ENCODE data around the gene PPFIA3.
"Not testable (repeated sequence)": the region's sequence is repeated elsewhere in the genome, so short reads cannot be mapped to it uniquely, and the experiment has no call there.

The PPFIA3 gene

GRCh38 chr19:49119411-49120324, at the start of gene PPFIA3:
Gene PPFIA3 (plus strand): TSS chr19:49119544. CDS start chr19:49127874, 8,330 bp downstream.
- no peak for DNase-seq (ENCODE audit: low read depth)

DNA sequence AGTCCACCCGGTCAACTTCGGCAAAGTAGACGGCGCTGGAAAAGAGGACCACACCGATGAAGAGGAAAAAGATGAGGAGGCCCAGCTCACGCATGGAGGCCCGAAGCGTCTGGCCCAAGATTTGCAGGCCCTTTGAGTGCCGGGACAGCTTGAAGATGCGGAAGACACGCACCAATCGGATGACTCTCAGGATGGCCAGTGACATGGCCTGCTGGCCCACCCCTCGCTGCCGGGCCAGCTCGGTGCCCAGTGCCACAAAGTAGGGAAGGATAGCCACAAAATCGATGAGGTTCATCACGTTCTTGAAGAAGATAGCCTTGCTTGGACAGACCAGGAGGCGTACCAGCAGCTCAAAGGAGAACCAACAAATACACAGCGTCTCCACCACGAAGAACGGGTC, 48.9 kb upstream of the PPFIA3 start:
- DNase-seq (ENCODE audit: low read depth) = no peak

DNA sequence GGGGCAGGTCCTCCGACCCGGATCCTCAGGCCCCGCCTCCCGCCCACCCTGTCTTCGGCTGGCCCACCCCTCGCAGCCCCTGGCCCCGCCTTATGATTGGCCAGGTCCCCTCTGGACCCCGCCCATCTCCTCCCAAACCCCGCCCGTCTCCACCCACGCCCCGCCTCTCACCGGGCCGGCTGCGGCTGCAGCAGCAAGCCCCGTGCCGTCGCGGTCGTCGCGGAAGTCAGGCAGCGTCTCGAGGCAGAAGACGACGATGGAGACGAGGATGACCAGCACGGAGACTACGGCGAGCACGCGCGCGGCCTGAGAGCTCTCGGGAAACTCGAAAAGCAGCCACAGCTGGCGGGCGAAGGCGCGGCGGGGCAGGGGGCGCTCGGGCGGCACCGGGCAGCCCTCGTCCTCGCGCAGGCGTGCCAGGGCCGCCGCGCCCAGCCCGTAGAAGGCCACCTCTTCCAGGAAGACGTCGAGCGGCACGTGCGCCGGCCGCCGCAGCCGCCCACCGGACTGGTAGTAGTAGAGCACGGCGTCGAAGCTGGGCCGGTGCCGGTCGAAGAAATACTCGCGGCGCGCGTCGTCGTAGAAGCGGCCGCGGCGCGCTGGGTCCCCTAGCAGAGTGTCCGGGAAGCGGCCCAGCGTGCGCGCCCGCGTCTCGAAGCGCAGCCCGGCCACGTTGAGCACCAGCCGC, 47.3 kb upstream of the PPFIA3 start:
- no peak for DNase-seq (ENCODE audit: low read depth)

GRCh38 chr19:49073514-49074378, 45.6 kb upstream of the PPFIA3 start:
- DNase-seq (ENCODE audit: low read depth) = no peak

DNA sequence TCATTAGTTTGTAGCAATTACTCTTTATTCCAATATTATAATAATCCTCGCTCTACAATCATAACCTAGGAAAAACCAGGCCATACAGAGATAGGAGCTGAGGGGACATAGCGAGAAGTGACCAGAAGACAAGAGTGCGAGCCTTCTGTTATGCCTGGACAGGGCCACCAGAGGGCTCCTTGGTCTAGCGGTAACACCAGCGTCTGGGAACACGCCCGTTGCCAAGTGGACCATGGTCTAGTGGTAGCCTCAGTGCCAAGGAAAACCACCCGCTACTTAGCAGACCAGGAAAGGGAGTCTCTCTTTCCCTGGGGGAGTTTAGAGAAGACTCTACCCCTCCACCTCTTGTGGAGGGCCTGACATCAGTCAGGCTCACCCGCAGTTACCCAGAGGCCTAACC, 44.5 kb upstream of the PPFIA3 start:
- not testable (repeated sequence) for DNase-seq (ENCODE audit: low read depth)

GRCh38 chr19:49080392-49080791, 39.0 kb upstream of the PPFIA3 start:
- DNase-seq (ENCODE audit: low read depth) = no peak

DNA sequence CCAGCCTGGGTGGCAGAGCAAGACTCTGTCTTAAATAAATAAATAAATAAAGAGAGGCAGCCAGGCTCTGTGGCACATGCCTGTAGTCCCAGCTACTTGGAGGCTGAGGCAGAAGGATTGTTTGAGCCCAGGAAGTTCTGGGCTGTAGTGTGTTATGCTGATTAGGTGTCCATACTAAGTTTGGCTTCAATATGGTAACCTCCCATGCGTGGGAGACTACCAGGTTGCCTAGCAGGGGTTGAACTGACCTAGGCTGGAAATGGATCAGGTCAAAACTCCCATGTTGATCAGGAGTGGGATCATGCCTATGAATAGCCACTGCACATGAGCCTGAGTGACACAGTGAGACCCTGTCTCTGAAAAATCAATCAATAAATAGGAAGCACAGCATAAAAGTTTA, 38.1 kb upstream of the PPFIA3 start:
- no peak for DNase-seq (ENCODE audit: low read depth)

GRCh38 chr19:49084206-49085019, 34.9 kb upstream of the PPFIA3 start:
- no peak for DNase-seq (ENCODE audit: low read depth)

DNA sequence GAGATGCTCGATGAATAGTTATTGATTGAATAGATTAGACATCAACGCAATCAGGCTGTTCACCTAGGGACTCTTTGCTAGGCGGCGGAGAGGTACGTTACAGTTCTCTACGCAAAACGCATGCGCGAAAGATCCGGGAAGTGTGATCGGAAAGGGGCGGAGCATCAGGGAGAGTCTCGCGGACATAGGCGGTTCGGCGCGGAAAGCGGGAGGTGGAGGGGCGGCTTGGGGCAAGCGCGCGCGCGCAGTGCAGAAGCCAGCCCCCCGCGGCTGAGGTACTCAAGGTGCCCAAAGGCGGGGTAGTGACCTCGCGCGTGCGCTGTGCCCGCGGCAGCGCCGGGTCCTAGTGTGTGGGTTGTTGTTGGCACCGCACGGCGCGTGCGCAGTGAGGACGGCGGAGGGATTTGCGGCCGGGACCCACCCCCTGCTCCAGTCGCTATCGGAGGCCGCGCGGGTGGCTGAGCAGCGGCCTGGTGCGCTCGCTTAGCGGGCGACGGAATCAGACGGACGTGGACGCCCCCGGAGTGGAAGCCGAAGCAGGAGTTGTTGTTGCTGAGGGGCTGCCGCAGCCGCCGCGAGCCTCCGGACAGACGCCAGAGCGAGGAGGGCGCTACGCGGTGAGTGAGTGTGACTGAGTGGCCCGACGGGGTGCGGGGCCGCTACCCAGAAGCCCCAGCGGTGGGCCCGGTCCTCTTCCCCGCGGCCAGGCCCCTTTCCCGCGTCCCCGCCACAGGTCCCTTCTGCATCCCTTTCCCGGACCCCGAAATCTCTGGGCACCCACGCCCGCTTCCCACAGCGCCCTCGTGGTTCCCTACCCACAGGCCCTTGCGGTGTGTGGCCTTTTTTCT, 34.1 kb upstream of the PPFIA3 start, which contains the start of gene SNRNP70:
Gene SNRNP70, plus strand, starts transcription at position 432 of the 848 bp plus-strand sequence. CDS start 964 bp downstream, outside the sequence.
- peak; percentile 98 for DNase-seq (ENCODE audit: low read depth)

DNA sequence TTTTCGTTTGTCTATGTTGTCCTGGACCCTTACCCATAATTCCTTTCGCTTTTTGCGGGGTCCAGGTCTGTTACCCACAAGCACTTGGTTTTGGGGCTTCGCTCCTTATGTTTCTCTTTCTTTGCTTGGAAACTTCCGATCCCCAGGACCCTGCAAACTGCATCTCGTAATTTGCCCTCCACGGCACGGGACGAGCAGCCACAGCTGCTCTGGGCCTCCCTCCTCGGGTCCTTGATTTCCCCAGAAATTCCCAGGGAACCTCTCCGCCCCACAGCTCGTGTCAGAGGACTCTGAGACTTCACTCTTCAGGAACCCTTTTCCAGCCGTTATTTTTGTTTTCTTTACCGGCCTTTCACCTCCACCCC, 33.5 kb upstream of the PPFIA3 start:
- no peak for DNase-seq (ENCODE audit: low read depth)

GRCh38 chr19:49086296-49086695, 33.0 kb upstream of the PPFIA3 start:
- DNase-seq (ENCODE audit: low read depth) = no peak

- no peak for DNase-seq (ENCODE audit: low read depth)
These were observed 27.8 kb upstream of the PPFIA3 start for GRCh38 chr19:49091391-49092038.

GRCh38 chr19:49092686-49093085, 26.7 kb upstream of the PPFIA3 start:
- DNase-seq (ENCODE audit: low read depth) = no peak

GRCh38 chr19:49094505-49095482, 24.6 kb upstream of the PPFIA3 start:
- no peak for DNase-seq (ENCODE audit: low read depth)

- DNase-seq (ENCODE audit: low read depth) = peak; percentile 49
These were observed 21.7 kb upstream of the PPFIA3 start for GRCh38 chr19:49097453-49098288.

DNA sequence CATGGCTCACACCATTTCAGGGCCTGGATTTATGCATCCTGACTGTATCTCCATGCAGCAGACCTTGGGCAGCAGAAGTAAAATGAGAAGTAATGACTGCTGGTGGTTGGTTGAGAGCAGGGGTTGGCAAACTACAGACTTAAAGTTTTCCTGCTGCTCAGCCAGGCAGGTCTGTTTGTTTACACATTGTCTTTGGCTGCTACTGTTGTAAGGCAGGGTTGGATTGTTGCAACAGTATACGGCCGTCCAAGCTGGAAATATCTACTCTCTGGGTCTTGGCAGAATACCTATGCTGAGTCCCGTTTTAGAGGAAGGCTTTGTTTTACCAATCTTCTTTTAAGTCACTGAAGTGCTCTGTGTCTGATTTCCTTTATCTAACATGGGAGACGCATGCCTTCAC, 20.5 kb upstream of the PPFIA3 start:
- no peak for DNase-seq (ENCODE audit: low read depth)

- no peak for DNase-seq (ENCODE audit: low read depth)
These were observed 18.2 kb upstream of the PPFIA3 start for GRCh38 chr19:49101160-49101559.

GRCh38 chr19:49102303-49102702, 17.0 kb upstream of the PPFIA3 start:
- DNase-seq (ENCODE audit: low read depth) = no peak

All from stimulated activated CD8-positive, alpha-beta memory T cell treated with anti-CD3 and anti-CD28 coated beads, Interleukin-4, amount 100 ng/mL, for 24 hours (primary cell).